Lower leg skin (tissue), 4 donors: ENCODE data around the gene ATP6V1F. TPM values are rescaled to one million over a fixed set of nuclear protein-coding genes. Genes with fewer than 3 reads are reported as not detected.
A peak's percentile ranks its signal among the peaks of the same experiment; 100 is the strongest.

Source experiments
- DNase-seq, 2 donors: peaks; one replicate each; pipeline ENCODE4 v3.0.0-alpha.2; 2019; ENCODE audit warnings: low spot score in 2 of 2
- H3K4me3 ChIP-seq: fragments of 200-600 bp; sonication (generic); 2 replicates; pipeline ENCODE4 v1.5.1; 2017; ENCODE audit warnings: mild to moderate bottlenecking, low read depth; ENCODE audit not compliant: poor library complexity, severe bottlenecking
- POLR2A ChIP-seq, 2 donors: fragments of 450-650 bp; IDR thresholded peaks; one replicate each; pipeline ENCODE4 v1.6.1; 2016 to 2017; ENCODE audit warnings: antibody characterized with exemption in 2 of 2, mild to moderate bottlenecking in 1 of 2, moderate library complexity in 1 of 2
- WGBS, 2 donors: methylation state at CpG; one replicate each; pipeline ENCODE4 v1.1.5; 2018; 5-methylcytosine and 5-hydroxymethylcytosine counted together
- intact Hi-C: fragments of 100-400 bp; cut with DNase I; formaldehyde crosslinking; loops from one replicate; pipeline ENCODE4 v1.15.0; 2023; ENCODE audit warnings: low total_unique reads
- total RNA-seq, 4 donors: library from RNA; depleted of rRNA; stranded (reverse); fragments of >200 nt; gene quantifications; one replicate each; pipeline ENCODE4 v1.1.0, GENCODE V29; 2016
- TF ChIP-seq, protein P1 (sequence below), 3 donors: fragments of 450-650 bp; IDR thresholded peaks; one replicate each; pipeline ENCODE4 v1.5.1; 2016; ENCODE audit warnings: antibody characterized with exemption in 3 of 3, mild to moderate bottlenecking in 3 of 3, moderate library complexity in 2 of 3

The ATP6V1F gene
- total RNA-seq, 4 donors from 2014 or later, result 71.3 to 165 (median 137) TPM

GRCh38 chr7:128867842-128868623 is 5.4 kb downstream of the ATP6V1F start:
- 67 to 68% methylated on average over 11 of the region's 11 CpGs for WGBS, 2 donors
- intact Hi-C loops, result no loop called here
- H3K4me3 ChIP-seq, result no peak overlapping the region
- TF ChIP-seq, protein P1, sequence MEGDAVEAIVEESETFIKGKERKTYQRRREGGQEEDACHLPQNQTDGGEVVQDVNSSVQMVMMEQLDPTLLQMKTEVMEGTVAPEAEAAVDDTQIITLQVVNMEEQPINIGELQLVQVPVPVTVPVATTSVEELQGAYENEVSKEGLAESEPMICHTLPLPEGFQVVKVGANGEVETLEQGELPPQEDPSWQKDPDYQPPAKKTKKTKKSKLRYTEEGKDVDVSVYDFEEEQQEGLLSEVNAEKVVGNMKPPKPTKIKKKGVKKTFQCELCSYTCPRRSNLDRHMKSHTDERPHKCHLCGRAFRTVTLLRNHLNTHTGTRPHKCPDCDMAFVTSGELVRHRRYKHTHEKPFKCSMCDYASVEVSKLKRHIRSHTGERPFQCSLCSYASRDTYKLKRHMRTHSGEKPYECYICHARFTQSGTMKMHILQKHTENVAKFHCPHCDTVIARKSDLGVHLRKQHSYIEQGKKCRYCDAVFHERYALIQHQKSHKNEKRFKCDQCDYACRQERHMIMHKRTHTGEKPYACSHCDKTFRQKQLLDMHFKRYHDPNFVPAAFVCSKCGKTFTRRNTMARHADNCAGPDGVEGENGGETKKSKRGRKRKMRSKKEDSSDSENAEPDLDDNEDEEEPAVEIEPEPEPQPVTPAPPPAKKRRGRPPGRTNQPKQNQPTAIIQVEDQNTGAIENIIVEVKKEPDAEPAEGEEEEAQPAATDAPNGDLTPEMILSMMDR (IDR thresholded peaks at IDR 0.05), result no peak
- no peak for TF ChIP-seq POLR2A (IDR thresholded peaks at IDR 0.05)
- no peak for DNase-seq

DNA sequence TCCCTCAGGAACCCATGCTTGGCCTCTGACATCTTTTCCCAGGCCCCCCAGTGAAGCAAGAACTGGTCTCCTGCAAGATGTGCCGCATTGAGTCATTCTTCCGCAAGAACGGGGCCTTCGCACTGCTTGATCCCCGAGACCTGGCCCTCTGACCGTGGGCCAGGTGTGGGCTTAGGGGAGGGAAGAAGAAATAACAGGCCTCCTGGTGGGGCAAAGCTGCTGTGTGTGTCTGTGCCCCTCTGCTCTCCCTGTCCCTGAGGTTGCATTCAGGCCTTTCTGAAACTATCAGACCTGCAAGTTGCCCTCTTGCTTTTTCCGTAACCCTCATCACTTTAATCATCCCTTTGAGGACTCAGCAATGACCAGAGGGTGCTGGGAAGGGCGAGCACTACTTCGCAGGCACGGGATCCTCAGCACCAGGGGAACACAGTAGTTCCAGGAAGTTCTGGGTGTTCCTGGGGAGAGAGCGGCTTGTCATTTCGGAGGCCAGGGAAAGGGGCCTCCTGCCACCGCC is 6.0 kb downstream of the ATP6V1F start:
- intact Hi-C loops, result no loop called here
- H3K4me3 ChIP-seq, result no peak overlapping the region
- WGBS, 2 donors, result 34 to 57% methylated on average over 10 to 12 of the region's 13 CpGs
- DNase-seq, result no peak
- no peak for TF ChIP-seq POLR2A (IDR thresholded peaks at IDR 0.05)
- TF ChIP-seq, protein P1 (IDR thresholded peaks at IDR 0.05), result no peak

DNA sequence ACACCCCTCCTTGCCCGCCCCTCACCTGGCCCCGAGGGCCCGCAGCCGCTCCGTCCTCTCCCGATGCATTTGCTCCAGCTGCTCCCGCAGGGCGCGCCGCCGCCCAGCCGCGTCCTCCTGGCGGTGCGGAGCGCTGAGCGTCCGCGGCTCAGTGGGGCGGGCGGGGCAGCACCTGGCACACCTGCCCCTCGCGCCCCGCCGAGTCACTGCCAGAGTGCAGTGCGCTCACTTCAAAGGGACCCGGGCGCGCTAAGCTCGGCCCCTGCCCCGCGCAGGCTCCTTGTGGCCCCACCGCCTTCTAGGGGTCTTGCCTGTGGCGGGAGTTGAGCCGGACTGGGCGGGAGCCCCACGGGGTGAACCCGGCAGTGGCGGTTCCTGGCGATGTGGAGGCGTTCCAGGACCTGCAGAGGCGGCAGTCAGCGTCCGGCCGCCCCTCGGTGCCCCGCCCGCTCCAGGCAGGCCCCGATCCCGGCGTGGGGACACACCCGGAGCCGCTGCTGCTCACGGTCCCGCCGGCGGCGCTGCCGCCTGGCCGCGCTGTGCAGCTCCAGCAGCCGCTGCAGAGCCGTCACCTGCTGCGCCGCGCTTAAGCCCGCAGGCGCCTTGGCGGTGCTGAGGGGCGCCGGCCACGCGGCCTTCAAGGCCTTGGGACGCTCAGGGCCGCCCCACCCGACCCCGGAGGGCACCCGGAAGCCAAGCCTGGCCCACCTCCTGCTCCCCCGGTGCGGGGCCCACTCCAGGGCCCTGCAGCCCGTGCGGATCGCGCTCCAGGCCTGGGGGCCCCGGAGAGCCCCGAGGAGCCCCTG is 6.7 kb downstream of the ATP6V1F start:
- intact Hi-C loops, result no loop called here
- 0 to 3% methylated on average over 3 to 25 of the region's 86 CpGs for WGBS, 2 donors
- peak overlapping the region; percentile 38 for H3K4me3 ChIP-seq
- TF ChIP-seq POLR2A (IDR thresholded peaks at IDR 0.05), result no peak
- TF ChIP-seq, protein P1 (IDR thresholded peaks at IDR 0.05), result no peak
- DNase-seq, result peak in 1 of 2 donors; percentile 91

- no peak for DNase-seq
- 37 to 51% methylated on average over 4 to 5 of the region's 30 CpGs for WGBS, 2 donors
- H3K4me3 ChIP-seq, result peak overlapping the region; percentile 38
- intact Hi-C loops, result no loop called here
- no peak for TF ChIP-seq POLR2A (IDR thresholded peaks at IDR 0.05)
- TF ChIP-seq, protein P1 (IDR thresholded peaks at IDR 0.05), result no peak
These were observed 7.3 kb downstream of the ATP6V1F start for GRCh38 chr7:128869944-128870285.

DNA sequence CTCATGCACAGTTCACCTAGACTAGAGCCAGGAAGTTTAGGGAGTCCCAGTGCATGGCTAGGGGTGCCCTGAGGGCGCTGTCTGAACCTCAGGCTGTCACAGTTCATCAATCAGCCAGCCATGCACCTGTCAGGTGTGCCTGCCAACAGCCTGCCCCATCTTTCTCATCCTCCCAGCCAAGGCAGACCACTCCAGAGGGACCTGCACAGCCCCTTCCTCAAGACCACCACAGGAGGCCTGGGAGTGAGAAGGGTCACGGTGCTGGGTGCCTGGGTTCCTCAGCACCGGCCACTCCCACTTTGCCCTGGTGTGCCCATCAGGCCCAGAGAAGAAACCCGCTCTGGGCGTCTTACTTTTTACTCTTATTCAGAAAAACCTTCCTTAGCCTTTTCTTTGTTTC is 8.4 kb downstream of the ATP6V1F start:
- no peak for TF ChIP-seq POLR2A (IDR thresholded peaks at IDR 0.05)
- TF ChIP-seq, protein P1 (IDR thresholded peaks at IDR 0.05), result no peak
- DNase-seq, result no peak
- intact Hi-C loops, result no loop called here
- 96 to 98% methylated on average over 5 of the region's 5 CpGs for WGBS, 2 donors
- no peak overlapping the region for H3K4me3 ChIP-seq
